ENCODE results near the gene TPRN. TPM values are rescaled to one million over a fixed set of nuclear protein-coding genes. Genes with fewer than 3 reads are reported as not detected.
A peak's percentile ranks its signal among the peaks of the same experiment; 100 is the strongest.

The TPRN gene
- total and polyA plus RNA-seq, 2 of the 4 experiments (the other 2 are of a cell fraction): 1.8 to 5.3 TPM

GRCh38 chr9:137146527-137146918, 54.0 kb downstream of the TPRN start:
- Histone ChIP-seq H3K56ac (ENCODE audit: extremely low read depth, insufficient read depth, low read length) (no peak overlapping the region), H2AK5ac (ENCODE audit: low read depth, low read length) (no peak overlapping the region), H2BK5ac (ENCODE audit: low read depth, low read length, poor library complexity, severe bottlenecking) (no peak overlapping the region), H3K4me1 (ENCODE audit: control insufficient read depth, insufficient read depth, low read length) (no peaks in the 10 kb centered on the region), H4K5ac (ENCODE audit: low read depth, low read length) (no peak overlapping the region), H3K36me3 (ENCODE audit: control insufficient read depth, insufficient read depth, low read length) (no peaks in the 10 kb centered on the region), H2BK20ac (ENCODE audit: low read depth, low read length) (no peak overlapping the region), H3K18ac (ENCODE audit: low read depth, low read length) (no peak overlapping the region), H2BK120ac (ENCODE audit: low read depth, low read length) (no peak overlapping the region), H3K4me3 (ENCODE audit: insufficient read depth, low read depth, low read length) (no peak overlapping the region), H3K4me2 (ENCODE audit: low read depth, low read length) (no peak overlapping the region), H3K9ac (ENCODE audit: low read depth, low read length) (no peak overlapping the region), H4K91ac (ENCODE audit: insufficient read depth, low read depth, low read length) (no peak overlapping the region), H3K79me1 (ENCODE audit: low read depth in 1 of 2, low read length in 2 of 2) (no peaks in the 10 kb centered on the region), H2AFZ (replicated peaks; ENCODE audit: low read length, poor library complexity) (peak overlapping the region; percentile 14), H3K27me3 (ENCODE audit: control insufficient read depth, insufficient read depth, low read length) (peaks cover 26% of the 10 kb centered on the region), H2AK9ac (replicated peaks; ENCODE audit: low read depth, low read length, poor library complexity) (no peak overlapping the region), H4K20me1 (ENCODE audit: insufficient read depth, low read length) (no peaks in the 10 kb centered on the region), H3K14ac (replicated peaks; ENCODE audit: low read depth, low read length) (no peak overlapping the region), H3K4ac (ENCODE audit: low read depth, low read length) (no peak overlapping the region), H3K23ac (ENCODE audit: low read depth, low read length) (no peak overlapping the region), H4K8ac (ENCODE audit: low read depth in 2 of 2, low read length in 2 of 2) (no peak overlapping the region), H3K9me3 (ENCODE audit: control insufficient read depth, insufficient read depth, low read length) (no peaks in the 10 kb centered on the region), H2BK15ac (ENCODE audit: low read depth, low read length) (no peak overlapping the region), H3K27ac (ENCODE audit: insufficient read depth, low read length) (no peak overlapping the region), H3K9me1 (ENCODE audit: insufficient read depth, low read length) (0 out of 2 replicates have a peak, but pooled peaks cover 4% of the 10 kb centered on the region)
- dilution Hi-C loops (cut with HindIII; ENCODE audit: low sequenced_read_pairs, unreplicated experiment) (no loop called here), intact Hi-C loops (cut with micrococcal nuclease) (no loop called here), in situ Hi-C loops (cut with MboI; ENCODE audit: low sequenced_read_pairs) (no loop called here)
- ChIA-PET CTCF (no interaction called here), POLR2A (ENCODE audit: unreplicated experiment) (no interaction called here)
- no peak for ATAC-seq (ENCODE audit: low read depth)
- WGBS, 2 experiments (ENCODE audit: extremely low coverage in 2 of 2, insufficient read length in 1 of 2): no CpG with 5 or more reads among the region's 9 CpGs
- no peak for TF ChIP-seq RAD21 (IDR thresholded peaks at IDR 0.05; ENCODE audit: low read length)
- no peak for TF ChIP-seq USF2 (IDR thresholded peaks at IDR 0.05; ENCODE audit: low read depth, low read length)
- no peak for DNase-seq
- BruUV-seq (replicated peaks): no TSS peak
